MM.1S (cell line): Measurements from ENCODE around the gene RNASEH2A.
A peak's percentile ranks its signal among the peaks of the same experiment; 100 is the strongest.

Experiments used
- EZH2 ChIP-seq: fragments of 300-600 bp; sonication (generic); optimal IDR thresholded peaks from 2 replicates; pipeline ENCODE3; 2017; ENCODE audit warnings: low read depth, mild to moderate bottlenecking, antibody characterized with exemption, low read length, mixed read lengths
- EZH2phosphoT487 ChIP-seq: fragments of 300-600 bp; sonication (generic); IDR thresholded peaks from 2 replicates; pipeline ENCODE4 v1.6.1; 2018; ENCODE audit warnings: antibody characterized with exemption, low read length
- TF ChIP-seq, protein P1 (sequence below): fragments of 300-600 bp; sonication (generic); IDR thresholded peaks from 2 replicates; pipeline ENCODE4 v1.5.1; 2016; ENCODE audit warnings: antibody characterized with exemption, low read length, mixed read lengths

DNA sequence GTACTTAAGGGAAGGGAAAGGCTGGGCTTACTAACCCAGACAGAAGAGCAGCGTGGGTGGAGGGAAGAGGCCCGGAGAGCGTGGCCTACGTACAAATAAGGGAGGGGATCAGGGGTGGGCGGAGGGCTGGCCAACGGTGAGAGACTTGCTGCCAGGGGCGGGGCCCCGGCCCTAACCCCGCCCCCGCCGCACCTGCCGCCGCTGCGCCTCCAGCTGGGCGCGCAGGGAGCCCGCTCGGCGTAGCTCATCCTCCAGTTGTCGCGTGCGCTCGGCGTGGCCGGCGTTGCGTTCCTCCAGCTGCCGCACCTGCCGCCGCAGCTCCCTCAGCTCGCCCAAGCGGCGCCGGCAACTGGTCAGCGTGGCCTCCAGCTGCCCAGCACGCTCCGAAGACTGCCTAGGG, 36.7 kb upstream of the RNASEH2A start:
- TF ChIP-seq, protein P1, sequence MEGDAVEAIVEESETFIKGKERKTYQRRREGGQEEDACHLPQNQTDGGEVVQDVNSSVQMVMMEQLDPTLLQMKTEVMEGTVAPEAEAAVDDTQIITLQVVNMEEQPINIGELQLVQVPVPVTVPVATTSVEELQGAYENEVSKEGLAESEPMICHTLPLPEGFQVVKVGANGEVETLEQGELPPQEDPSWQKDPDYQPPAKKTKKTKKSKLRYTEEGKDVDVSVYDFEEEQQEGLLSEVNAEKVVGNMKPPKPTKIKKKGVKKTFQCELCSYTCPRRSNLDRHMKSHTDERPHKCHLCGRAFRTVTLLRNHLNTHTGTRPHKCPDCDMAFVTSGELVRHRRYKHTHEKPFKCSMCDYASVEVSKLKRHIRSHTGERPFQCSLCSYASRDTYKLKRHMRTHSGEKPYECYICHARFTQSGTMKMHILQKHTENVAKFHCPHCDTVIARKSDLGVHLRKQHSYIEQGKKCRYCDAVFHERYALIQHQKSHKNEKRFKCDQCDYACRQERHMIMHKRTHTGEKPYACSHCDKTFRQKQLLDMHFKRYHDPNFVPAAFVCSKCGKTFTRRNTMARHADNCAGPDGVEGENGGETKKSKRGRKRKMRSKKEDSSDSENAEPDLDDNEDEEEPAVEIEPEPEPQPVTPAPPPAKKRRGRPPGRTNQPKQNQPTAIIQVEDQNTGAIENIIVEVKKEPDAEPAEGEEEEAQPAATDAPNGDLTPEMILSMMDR: peak; percentile 17; the same call in 1 of the 2 replicates
- no peak for TF ChIP-seq EZH2phosphoT487
- no peak for TF ChIP-seq EZH2
